Measurements from ENCODE around the gene RSPH6A. TPM values are rescaled to one million over a fixed set of nuclear protein-coding genes. Genes with fewer than 3 reads are reported as not detected.
"Not testable (repeated sequence)": the region's sequence is repeated elsewhere in the genome, so short reads cannot be mapped to it uniquely, and the experiment has no call there.

The RSPH6A gene
- total RNA-seq, 1 experiment from 2014 or later, result 0.55 TPM

DNA sequence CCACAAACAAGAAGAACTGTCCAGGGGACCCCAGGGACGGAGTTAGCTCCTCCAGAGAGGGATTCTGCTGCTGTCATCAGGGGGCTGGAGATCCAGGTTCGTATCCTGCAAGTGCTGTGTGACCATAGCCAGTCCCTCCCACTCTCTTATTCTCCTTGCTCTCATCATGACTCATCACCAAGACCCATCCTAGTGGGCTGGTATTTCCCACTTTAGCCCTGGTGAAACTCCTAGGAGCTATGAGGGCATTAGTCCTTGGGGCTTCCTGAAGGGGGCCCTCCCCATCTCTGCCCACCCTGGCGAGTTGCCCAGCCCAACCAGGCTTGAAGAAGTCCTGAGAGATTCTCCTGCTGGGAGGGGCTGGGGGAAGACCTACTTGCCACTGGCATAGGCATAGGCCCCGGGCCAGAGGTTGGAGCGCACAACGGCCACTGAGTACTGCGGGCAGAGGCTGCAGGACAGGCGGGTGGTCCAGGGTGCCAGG lies 15.0 kb downstream of the RSPH6A start:
- H2BK120ac ChIP-seq (ENCODE audit: low read depth, low read length, poor library complexity, severe bottlenecking), result no peak overlapping the region
- Mint-ChIP-seq H3K27me3 (ENCODE audit: low read depth) (peaks cover 46% of the 10 kb centered on the region), H3K27ac (peak overlapping the region in 1 of 3 experiments; percentile 52; a peak in 1 of 7 replicates), H3K4me1 (peaks cover 8 to 21% of the 10 kb centered on the region in 2 experiments), H3K4me3 (no peak overlapping the region; a peak in 1 of 5 replicates), H3K9me3 (no peaks in the 10 kb centered on the region; a peak in 1 of 5 replicates), H3K36me3 (ENCODE audit: insufficient read depth in 1 of 3, low read depth in 3 of 3) (no peaks in the 10 kb centered on the region)
- no peak overlapping the region for H2BK20ac ChIP-seq (ENCODE audit: low read depth, low read length, poor library complexity, severe bottlenecking)
- H4K8ac ChIP-seq (replicated peaks; ENCODE audit: insufficient read length, low read depth, low read length), result no peak overlapping the region
- no peak overlapping the region for H3K18ac ChIP-seq (ENCODE audit: insufficient read length, low read depth, low read length)
- H4K20me1 ChIP-seq (ENCODE audit: control insufficient read depth, insufficient read depth, insufficient read length), result no peaks in the 10 kb centered on the region
- DNase-seq, result no peak
- H2AK5ac ChIP-seq (ENCODE audit: insufficient read length, low read length), result no peak overlapping the region
- H3K27ac ChIP-seq (ENCODE audit: insufficient read length, low read depth, low read length), result no peak overlapping the region
- H2AFZ ChIP-seq (ENCODE audit: low read length), result no peak overlapping the region
- no peak overlapping the region for H3T11ph ChIP-seq (ENCODE audit: low read length)
- no peak overlapping the region for H3K4me2 ChIP-seq (ENCODE audit: insufficient read depth, insufficient read length, low read length)
- no peak overlapping the region for H2BK12ac ChIP-seq (ENCODE audit: insufficient read length, low read depth, low read length)
- no peaks in the 10 kb centered on the region for H3K9me3 ChIP-seq (ENCODE audit: control insufficient read depth, low read depth, low read length)
- H3K4ac ChIP-seq (ENCODE audit: low read depth, low read length), result no peak overlapping the region
- no peaks in the 10 kb centered on the region for H3K79me1 ChIP-seq (ENCODE audit: insufficient read depth, low read depth, low read length, poor library complexity, severe bottlenecking)
- H3K23me2 ChIP-seq (ENCODE audit: insufficient read length, low read depth, low read length, poor library complexity, severe bottlenecking), result no peaks in the 10 kb centered on the region
- H3K9ac ChIP-seq (ENCODE audit: extremely low read depth, insufficient read length, low read length), result no peak overlapping the region
- H3K23ac ChIP-seq (ENCODE audit: insufficient read length, low read depth, low read length), result no peak overlapping the region
- H3K27me3 ChIP-seq (ENCODE audit: insufficient read depth, low read length), result no peaks in the 10 kb centered on the region
- H3K79me2 ChIP-seq (ENCODE audit: insufficient read depth, low read length), result no peaks in the 10 kb centered on the region
- no peak overlapping the region for H3K14ac ChIP-seq (ENCODE audit: insufficient read depth, low read length)
- TF ChIP-seq, protein P1, sequence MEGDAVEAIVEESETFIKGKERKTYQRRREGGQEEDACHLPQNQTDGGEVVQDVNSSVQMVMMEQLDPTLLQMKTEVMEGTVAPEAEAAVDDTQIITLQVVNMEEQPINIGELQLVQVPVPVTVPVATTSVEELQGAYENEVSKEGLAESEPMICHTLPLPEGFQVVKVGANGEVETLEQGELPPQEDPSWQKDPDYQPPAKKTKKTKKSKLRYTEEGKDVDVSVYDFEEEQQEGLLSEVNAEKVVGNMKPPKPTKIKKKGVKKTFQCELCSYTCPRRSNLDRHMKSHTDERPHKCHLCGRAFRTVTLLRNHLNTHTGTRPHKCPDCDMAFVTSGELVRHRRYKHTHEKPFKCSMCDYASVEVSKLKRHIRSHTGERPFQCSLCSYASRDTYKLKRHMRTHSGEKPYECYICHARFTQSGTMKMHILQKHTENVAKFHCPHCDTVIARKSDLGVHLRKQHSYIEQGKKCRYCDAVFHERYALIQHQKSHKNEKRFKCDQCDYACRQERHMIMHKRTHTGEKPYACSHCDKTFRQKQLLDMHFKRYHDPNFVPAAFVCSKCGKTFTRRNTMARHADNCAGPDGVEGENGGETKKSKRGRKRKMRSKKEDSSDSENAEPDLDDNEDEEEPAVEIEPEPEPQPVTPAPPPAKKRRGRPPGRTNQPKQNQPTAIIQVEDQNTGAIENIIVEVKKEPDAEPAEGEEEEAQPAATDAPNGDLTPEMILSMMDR (conservative IDR thresholded peaks at IDR 0.05), result no peak
- no peak overlapping the region for H2BK15ac ChIP-seq (ENCODE audit: low read depth, low read length)
- no peaks in the 10 kb centered on the region for H3K4me1 ChIP-seq (ENCODE audit: insufficient read depth, low read length)
- H4K5ac ChIP-seq (ENCODE audit: insufficient read length, low read depth, low read length), result no peak overlapping the region
- no peak overlapping the region for H2BK5ac ChIP-seq (ENCODE audit: insufficient read length, low read length)
- no CpG with 5 or more reads among the region's 8 CpGs for WGBS (ENCODE audit: extremely low coverage, insufficient read length, low lambda C conversion rate)
- H3K56ac ChIP-seq (ENCODE audit: insufficient read length, low read depth, low read length), result no peak overlapping the region
- H4K91ac ChIP-seq (ENCODE audit: insufficient read length, low read depth, low read length), result no peak overlapping the region

DNA sequence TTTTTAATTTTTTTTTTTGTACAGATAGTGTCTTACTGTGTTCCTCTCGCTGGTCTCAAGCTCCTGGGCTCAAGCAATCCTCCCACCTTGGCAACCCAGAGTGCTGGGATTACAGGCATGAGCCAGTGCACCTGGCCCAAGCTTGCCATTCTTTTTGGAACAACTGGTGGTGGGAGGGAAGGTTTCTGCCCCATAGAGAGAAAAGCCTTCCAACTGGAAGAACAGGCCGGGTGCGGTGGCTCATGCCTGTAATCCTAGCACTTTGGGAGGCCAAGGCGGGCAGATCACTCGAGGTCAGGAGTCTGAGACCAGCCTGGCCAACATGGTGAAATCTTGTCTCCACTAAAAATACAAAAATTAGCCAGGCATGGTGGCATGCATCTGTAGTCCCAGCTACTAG lies 15.6 kb downstream of the RSPH6A start:
- not testable (repeated sequence) for H3K18ac ChIP-seq (ENCODE audit: insufficient read length, low read depth, low read length); H2BK120ac ChIP-seq (ENCODE audit: low read depth, low read length, poor library complexity, severe bottlenecking); H2AFZ ChIP-seq (ENCODE audit: low read length); H3K27me3 ChIP-seq (ENCODE audit: insufficient read depth, low read length); H4K5ac ChIP-seq (ENCODE audit: insufficient read length, low read depth, low read length); H3K79me1 ChIP-seq (ENCODE audit: insufficient read depth, low read depth, low read length, poor library complexity, severe bottlenecking); H3K4me3 Mint-ChIP-seq; H4K91ac ChIP-seq (ENCODE audit: insufficient read length, low read depth, low read length); H3K9me3 Mint-ChIP-seq; H3K4me1 ChIP-seq (ENCODE audit: insufficient read depth, low read length); H4K8ac ChIP-seq (replicated peaks; ENCODE audit: insufficient read length, low read depth, low read length); H3K4ac ChIP-seq (ENCODE audit: low read depth, low read length); H2BK15ac ChIP-seq (ENCODE audit: low read depth, low read length); H3K27ac Mint-ChIP-seq; H3T11ph ChIP-seq (ENCODE audit: low read length); H4K20me1 ChIP-seq (ENCODE audit: control insufficient read depth, insufficient read depth, insufficient read length); H3K36me3 Mint-ChIP-seq (ENCODE audit: insufficient read depth in 1 of 3, low read depth in 3 of 3); H3K79me2 ChIP-seq (ENCODE audit: insufficient read depth, low read length); H3K23me2 ChIP-seq (ENCODE audit: insufficient read length, low read depth, low read length, poor library complexity, severe bottlenecking); H2AK5ac ChIP-seq (ENCODE audit: insufficient read length, low read length); H2BK20ac ChIP-seq (ENCODE audit: low read depth, low read length, poor library complexity, severe bottlenecking); H3K14ac ChIP-seq (ENCODE audit: insufficient read depth, low read length); H2BK12ac ChIP-seq (ENCODE audit: insufficient read length, low read depth, low read length); H3K56ac ChIP-seq (ENCODE audit: insufficient read length, low read depth, low read length); DNase-seq; H3K23ac ChIP-seq (ENCODE audit: insufficient read length, low read depth, low read length); H3K27ac ChIP-seq (ENCODE audit: insufficient read length, low read depth, low read length); H3K9ac ChIP-seq (ENCODE audit: extremely low read depth, insufficient read length, low read length); H3K4me2 ChIP-seq (ENCODE audit: insufficient read depth, insufficient read length, low read length); H3K9me3 ChIP-seq (ENCODE audit: control insufficient read depth, low read depth, low read length); H2BK5ac ChIP-seq (ENCODE audit: insufficient read length, low read length)
- WGBS (ENCODE audit: extremely low coverage, insufficient read length, low lambda C conversion rate), result no CpG with 5 or more reads among the region's 5 CpGs
- H3K27me3 Mint-ChIP-seq (ENCODE audit: low read depth), result peaks cover 46% of the 10 kb centered on the region
- peaks cover 8 to 21% of the 10 kb centered on the region in 2 experiments for H3K4me1 Mint-ChIP-seq

Data from H9 (cell line).